ENCODE data around the gene TRIM3. TPM values are rescaled to one million over a fixed set of nuclear protein-coding genes. Genes with fewer than 3 reads are reported as not detected.

TRIM3 gene
- total RNA-seq, 1 donor from 2014 or later = 31.0 TPM

- no peak for DNase-seq (ENCODE audit: low read depth)
- no peak for TF ChIP-seq CTCF (conservative IDR thresholded peaks at IDR 0.05; ENCODE audit: low read depth, low read length)
- H3K4me3 ChIP-seq (ENCODE audit: low read depth, low read length) = peak overlapping the region; percentile 99
Observed at GRCh38 chr11:6480299-6480914, 6.7 kb upstream of the TRIM3 start.

GRCh38 chr11:6476571-6476970 is 2.8 kb upstream of the TRIM3 start:
- no peak overlapping the region for H3K4me3 ChIP-seq (ENCODE audit: low read depth, low read length)
- no peak for DNase-seq (ENCODE audit: low read depth)
- no peak for TF ChIP-seq CTCF (conservative IDR thresholded peaks at IDR 0.05; ENCODE audit: low read depth, low read length)

GRCh38 chr11:6475936-6476335 is 2.2 kb upstream of the TRIM3 start:
- H3K4me3 ChIP-seq (ENCODE audit: low read depth, low read length) = no peak overlapping the region
- peak; percentile 25 for TF ChIP-seq CTCF (conservative IDR thresholded peaks at IDR 0.05; ENCODE audit: low read depth, low read length)
- no peak for DNase-seq (ENCODE audit: low read depth)

GRCh38 chr11:6474806-6475500 is 1.2 kb upstream of the TRIM3 start:
- no peak for TF ChIP-seq CTCF (conservative IDR thresholded peaks at IDR 0.05; ENCODE audit: low read depth, low read length)
- H3K4me3 ChIP-seq (ENCODE audit: low read depth, low read length) = no peak overlapping the region
- no peak for DNase-seq (ENCODE audit: low read depth)

- no peak for TF ChIP-seq CTCF (conservative IDR thresholded peaks at IDR 0.05; ENCODE audit: low read depth, low read length)
- peak overlapping the region; percentile 74 for H3K4me3 ChIP-seq (ENCODE audit: low read depth, low read length)
- DNase-seq (ENCODE audit: low read depth) = no peak
Observed at GRCh38 chr11:6474413-6474792, 662 bp upstream of the TRIM3 start.

GRCh38 chr11:6472934-6473333 is 807 bp downstream of the TRIM3 start:
- H3K4me3 ChIP-seq (ENCODE audit: low read depth, low read length) = peak overlapping the region; percentile 93
- no peak for DNase-seq (ENCODE audit: low read depth)
- no peak for TF ChIP-seq CTCF (conservative IDR thresholded peaks at IDR 0.05; ENCODE audit: low read depth, low read length)

- H3K4me3 ChIP-seq (ENCODE audit: low read depth, low read length) = no peak overlapping the region
- DNase-seq (ENCODE audit: low read depth) = no peak
- TF ChIP-seq CTCF (conservative IDR thresholded peaks at IDR 0.05; ENCODE audit: low read depth, low read length) = no peak
Observed at GRCh38 chr11:6469599-6469998, 4.1 kb downstream of the TRIM3 start.
